Panc1 (cell line): Measurements from ENCODE around the gene VARS2. TPM values are rescaled to one million over a fixed set of nuclear protein-coding genes. Genes with fewer than 3 reads are reported as not detected.

Experiments used
- ATAC-seq: fragments of 200-7000 bp; cut with Tn5 transposase; 2 replicates; pipeline ENCODE4 v1.9.1; 2020; ENCODE audit warnings: mild to moderate bottlenecking, moderate library complexity
- BruUV-seq: library from RNA; stranded (reverse); fragments of 400-500 nt; replicated peaks from 2 replicates; lab custom pipeline; 2021; lab: Mats Ljungman, UMichigan
- CTCF ChIA-PET: fragments of 300-600 bp; sonication (Branson Sonifier 250); formaldehyde crosslinking; loops from one replicate; lab custom pipeline; 2022; ENCODE audit warnings: antibody characterized with exemption; lab: Charles Lee
- POLR2A ChIA-PET: fragments of 300-600 bp; sonication (Branson Sonifier 250); formaldehyde crosslinking; loops from one replicate; lab custom pipeline; 2022; ENCODE audit warnings: antibody characterized with exemption; lab: Charles Lee
- DNase-seq: peaks from one replicate; pipeline ENCODE4 v3.0.0-alpha.2; 2010; ENCODE audit warnings: low read depth, low spot score
- H3K27ac ChIP-seq: 2 replicates; pipeline ENCODE4 v1.5.1; 2011; ENCODE audit warnings: mild to moderate bottlenecking, low read length, inconsistent platforms
- H3K27me3 ChIP-seq: fragments of 200-500 bp; sonication (Bioruptor generic); 2 replicates; pipeline ENCODE4 v1.6.0; 2014; ENCODE audit warnings: low read length, inconsistent platforms; ENCODE audit not compliant: control insufficient read depth, insufficient read depth
- H3K36me3 ChIP-seq: fragments of 200-500 bp; sonication (Bioruptor generic); 2 replicates; pipeline ENCODE4 v1.5.1; 2014; ENCODE audit warnings: inconsistent platforms, mild to moderate bottlenecking, low read length, moderate library complexity; ENCODE audit not compliant: control insufficient read depth, insufficient read depth
- H3K4me1 ChIP-seq: 2 replicates; pipeline ENCODE4 v1.5.1; 2011; ENCODE audit warnings: inconsistent platforms, mild to moderate bottlenecking, low read length, moderate library complexity; ENCODE audit not compliant: control insufficient read depth, insufficient read depth
- H3K4me3 ChIP-seq, 2 experiments: 2 replicates each; pipeline ENCODE4 v1.5.1; 2011 to 2012; ENCODE audit warnings: low read depth in 2 of 2, low read length in 2 of 2, mild to moderate bottlenecking in 2 of 2, inconsistent platforms in 1 of 2, moderate library complexity in 1 of 2
- H3K9me3 ChIP-seq: fragments of 200-500 bp; sonication (Bioruptor generic); 2 replicates; pipeline ENCODE4 v1.5.1; 2014; ENCODE audit warnings: low read depth, mild to moderate bottlenecking, inconsistent platforms, low read length, moderate library complexity; ENCODE audit not compliant: control insufficient read depth, insufficient read depth
- POLR2AphosphoS5 ChIP-seq: IDR thresholded peaks from 2 replicates; pipeline ENCODE4 v1.6.1; 2012; ENCODE audit warnings: mild to moderate bottlenecking, low read depth, low read length, moderate library complexity
- SIN3A ChIP-seq: IDR thresholded peaks from 2 replicates; pipeline ENCODE4 v1.6.1; 2012; ENCODE audit warnings: low read depth, mild to moderate bottlenecking, low read length, moderate library complexity, borderline replicate concordance; ENCODE audit not compliant: insufficient read depth
- TCF7L2 ChIP-seq: IDR thresholded peaks from 2 replicates; pipeline ENCODE4 v1.6.1; 2011; ENCODE audit warnings: mild to moderate bottlenecking, low read depth, low read length, inconsistent platforms
- in situ Hi-C: cut with HindIII; loops from 2 replicates; pipeline ENCODE4 v1.10.0; 2016; ENCODE audit warnings: low sequenced_read_pairs, low pct_unique_long_range_greater_than_20kb
- intact Hi-C: fragments of 100-400 bp; cut with micrococcal nuclease; formaldehyde crosslinking; loops from one replicate; pipeline ENCODE4 v1.10.0; 2022; ENCODE audit not compliant: unreplicated experiment
- total RNA-seq: library from RNA; stranded (reverse); gene quantifications from one replicate; pipeline ENCODE4 v1.2.1, GENCODE V29; 2021; ENCODE audit not compliant: unreplicated experiment
- TF ChIP-seq, protein P1 (sequence below): fragments of 450-650 bp; IDR thresholded peaks from 2 replicates; pipeline ENCODE4 v1.5.1; 2017; ENCODE audit warnings: mild to moderate bottlenecking
- TF ChIP-seq, protein P2 (sequence below), 2 experiments: IDR thresholded peaks; 2 replicates each; pipeline ENCODE4 v1.6.1; 2011 to 2012; ENCODE audit warnings: low read depth in 2 of 2, control low read depth in 1 of 2, low read length in 1 of 2, mild to moderate bottlenecking in 1 of 2, moderate library complexity in 1 of 2; ENCODE audit not compliant: insufficient read depth in 1 of 2

VARS2 gene
- total RNA-seq, 1 experiment from 2014 or later, result 42.7 TPM

DNA sequence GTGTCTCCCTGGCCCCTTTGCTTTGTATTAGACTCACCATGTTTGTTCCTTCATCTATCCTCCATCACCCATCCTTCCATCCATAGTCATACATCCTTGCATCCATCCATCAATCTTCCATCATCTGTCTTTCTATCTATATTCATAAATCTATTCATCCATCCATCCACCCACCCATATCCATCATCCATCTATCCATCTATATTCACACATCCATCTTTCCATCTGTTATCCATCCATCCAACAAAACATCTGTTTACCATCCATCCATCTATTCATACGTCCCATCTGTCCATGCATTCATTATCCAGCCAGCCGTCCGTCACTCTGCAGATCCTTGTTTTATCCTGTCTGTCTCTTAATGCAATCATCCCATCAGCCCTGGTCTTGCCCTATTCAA, 19.1 kb upstream of the VARS2 start:
- DNase-seq, result no peak
- no peaks in the 10 kb centered on the region for H3K9me3 ChIP-seq
- CTCF ChIA-PET, result no interaction called here
- TF ChIP-seq SIN3A, result no peak
- no peak for TF ChIP-seq TCF7L2
- TF ChIP-seq POLR2AphosphoS5, result no peak
- TF ChIP-seq, protein P1, sequence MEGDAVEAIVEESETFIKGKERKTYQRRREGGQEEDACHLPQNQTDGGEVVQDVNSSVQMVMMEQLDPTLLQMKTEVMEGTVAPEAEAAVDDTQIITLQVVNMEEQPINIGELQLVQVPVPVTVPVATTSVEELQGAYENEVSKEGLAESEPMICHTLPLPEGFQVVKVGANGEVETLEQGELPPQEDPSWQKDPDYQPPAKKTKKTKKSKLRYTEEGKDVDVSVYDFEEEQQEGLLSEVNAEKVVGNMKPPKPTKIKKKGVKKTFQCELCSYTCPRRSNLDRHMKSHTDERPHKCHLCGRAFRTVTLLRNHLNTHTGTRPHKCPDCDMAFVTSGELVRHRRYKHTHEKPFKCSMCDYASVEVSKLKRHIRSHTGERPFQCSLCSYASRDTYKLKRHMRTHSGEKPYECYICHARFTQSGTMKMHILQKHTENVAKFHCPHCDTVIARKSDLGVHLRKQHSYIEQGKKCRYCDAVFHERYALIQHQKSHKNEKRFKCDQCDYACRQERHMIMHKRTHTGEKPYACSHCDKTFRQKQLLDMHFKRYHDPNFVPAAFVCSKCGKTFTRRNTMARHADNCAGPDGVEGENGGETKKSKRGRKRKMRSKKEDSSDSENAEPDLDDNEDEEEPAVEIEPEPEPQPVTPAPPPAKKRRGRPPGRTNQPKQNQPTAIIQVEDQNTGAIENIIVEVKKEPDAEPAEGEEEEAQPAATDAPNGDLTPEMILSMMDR, result no peak
- TF ChIP-seq, protein P2, sequence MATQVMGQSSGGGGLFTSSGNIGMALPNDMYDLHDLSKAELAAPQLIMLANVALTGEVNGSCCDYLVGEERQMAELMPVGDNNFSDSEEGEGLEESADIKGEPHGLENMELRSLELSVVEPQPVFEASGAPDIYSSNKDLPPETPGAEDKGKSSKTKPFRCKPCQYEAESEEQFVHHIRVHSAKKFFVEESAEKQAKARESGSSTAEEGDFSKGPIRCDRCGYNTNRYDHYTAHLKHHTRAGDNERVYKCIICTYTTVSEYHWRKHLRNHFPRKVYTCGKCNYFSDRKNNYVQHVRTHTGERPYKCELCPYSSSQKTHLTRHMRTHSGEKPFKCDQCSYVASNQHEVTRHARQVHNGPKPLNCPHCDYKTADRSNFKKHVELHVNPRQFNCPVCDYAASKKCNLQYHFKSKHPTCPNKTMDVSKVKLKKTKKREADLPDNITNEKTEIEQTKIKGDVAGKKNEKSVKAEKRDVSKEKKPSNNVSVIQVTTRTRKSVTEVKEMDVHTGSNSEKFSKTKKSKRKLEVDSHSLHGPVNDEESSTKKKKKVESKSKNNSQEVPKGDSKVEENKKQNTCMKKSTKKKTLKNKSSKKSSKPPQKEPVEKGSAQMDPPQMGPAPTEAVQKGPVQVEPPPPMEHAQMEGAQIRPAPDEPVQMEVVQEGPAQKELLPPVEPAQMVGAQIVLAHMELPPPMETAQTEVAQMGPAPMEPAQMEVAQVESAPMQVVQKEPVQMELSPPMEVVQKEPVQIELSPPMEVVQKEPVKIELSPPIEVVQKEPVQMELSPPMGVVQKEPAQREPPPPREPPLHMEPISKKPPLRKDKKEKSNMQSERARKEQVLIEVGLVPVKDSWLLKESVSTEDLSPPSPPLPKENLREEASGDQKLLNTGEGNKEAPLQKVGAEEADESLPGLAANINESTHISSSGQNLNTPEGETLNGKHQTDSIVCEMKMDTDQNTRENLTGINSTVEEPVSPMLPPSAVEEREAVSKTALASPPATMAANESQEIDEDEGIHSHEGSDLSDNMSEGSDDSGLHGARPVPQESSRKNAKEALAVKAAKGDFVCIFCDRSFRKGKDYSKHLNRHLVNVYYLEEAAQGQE (IDR thresholded peaks at IDR 0.05; ENCODE audit: insufficient read depth in 1 of 2, low read depth in 2 of 2, low read length in 1 of 2), result no peak
- POLR2A ChIA-PET, result no interaction called here
- in situ Hi-C loops (no loop called here), intact Hi-C loops (no loop called here)
- no peaks in the 10 kb centered on the region for H3K4me1 ChIP-seq
- H3K27ac ChIP-seq, result no peak overlapping the region
- H3K27me3 ChIP-seq, result no peaks in the 10 kb centered on the region
- no peak overlapping the region for H3K4me3 ChIP-seq
- ATAC-seq, result no peak
- H3K36me3 ChIP-seq, result no peaks in the 10 kb centered on the region
- no TSS peak for BruUV-seq

DNA sequence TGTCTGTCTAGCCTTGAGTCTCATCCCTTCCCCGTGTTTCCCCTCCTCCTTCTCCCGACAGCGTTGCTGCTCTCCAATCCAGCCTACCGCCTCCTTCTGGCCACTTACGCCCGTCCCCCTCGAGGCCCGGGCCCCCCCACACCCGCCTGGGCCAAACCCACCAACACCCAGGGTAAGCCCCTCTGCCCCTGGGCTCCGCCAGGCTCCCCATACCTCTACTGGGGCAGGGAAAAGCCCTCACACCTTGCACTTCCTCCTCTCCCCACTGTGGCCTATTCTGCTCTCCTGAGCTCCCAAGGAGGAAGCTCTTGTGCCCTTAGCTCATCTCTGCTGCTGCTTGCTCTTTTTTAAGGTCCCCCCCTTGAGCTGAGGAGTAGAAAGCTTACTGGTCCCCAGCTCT, 18.7 kb upstream of the VARS2 start:
- Histone ChIP-seq H3K9me3 (no peaks in the 10 kb centered on the region), H3K36me3 (no peaks in the 10 kb centered on the region), H3K27me3 (no peaks in the 10 kb centered on the region), H3K27ac (no peak overlapping the region), H3K4me3 (no peak overlapping the region), H3K4me1 (no peaks in the 10 kb centered on the region)
- BruUV-seq, result no TSS peak
- ChIA-PET POLR2A (no interaction called here), CTCF (no interaction called here)
- in situ Hi-C loops (no loop called here), intact Hi-C loops (no loop called here)
- TF ChIP-seq, protein P1, result no peak
- TF ChIP-seq SIN3A, result no peak
- DNase-seq (no peak), ATAC-seq (no peak)
